Astrocyte of the spinal cord (primary cell): Measurements from ENCODE around the gene PCGF6.

Experiments
- DNase-seq: peaks from one replicate; pipeline ENCODE4 v3.0.0; 2011; ENCODE audit warnings: low read depth, low spot score
- H3K4me3 ChIP-seq: 2 replicates; pipeline ENCODE4 v1.5.1; 2011; ENCODE audit warnings: low read depth, mild to moderate bottlenecking, low read length, moderate library complexity
- in situ Hi-C: cut with HindIII; loops from 2 replicates; pipeline ENCODE4 v1.10.0; 2017; ENCODE audit warnings: low sequenced_read_pairs
- TF ChIP-seq, protein P1 (sequence below): IDR thresholded peaks from 2 replicates; pipeline ENCODE4 v1.5.1; 2012; ENCODE audit warnings: low read depth, mild to moderate bottlenecking, low read length, inconsistent platforms

PCGF6 gene

DNA sequence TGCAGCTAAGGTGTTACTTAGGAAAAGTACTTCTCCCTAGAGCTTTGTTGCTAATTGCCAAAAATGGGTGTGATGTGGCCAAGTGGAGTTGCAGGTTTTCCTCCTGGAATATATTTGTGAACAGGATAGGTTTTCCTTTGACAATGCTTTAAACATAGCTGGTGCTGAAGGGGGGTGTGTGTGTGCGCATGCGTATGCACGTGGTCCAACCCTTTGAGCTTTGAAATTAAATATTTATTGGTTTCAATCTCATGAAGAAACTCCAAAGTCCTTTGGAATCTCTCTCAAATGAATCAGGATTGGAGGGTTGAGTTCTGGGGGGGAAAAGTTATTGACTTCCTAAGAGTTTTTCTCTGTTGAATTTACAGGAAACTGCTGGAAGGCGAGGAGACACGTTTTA lies 62.9 kb downstream of the PCGF6 start:
- TF ChIP-seq, protein P1, sequence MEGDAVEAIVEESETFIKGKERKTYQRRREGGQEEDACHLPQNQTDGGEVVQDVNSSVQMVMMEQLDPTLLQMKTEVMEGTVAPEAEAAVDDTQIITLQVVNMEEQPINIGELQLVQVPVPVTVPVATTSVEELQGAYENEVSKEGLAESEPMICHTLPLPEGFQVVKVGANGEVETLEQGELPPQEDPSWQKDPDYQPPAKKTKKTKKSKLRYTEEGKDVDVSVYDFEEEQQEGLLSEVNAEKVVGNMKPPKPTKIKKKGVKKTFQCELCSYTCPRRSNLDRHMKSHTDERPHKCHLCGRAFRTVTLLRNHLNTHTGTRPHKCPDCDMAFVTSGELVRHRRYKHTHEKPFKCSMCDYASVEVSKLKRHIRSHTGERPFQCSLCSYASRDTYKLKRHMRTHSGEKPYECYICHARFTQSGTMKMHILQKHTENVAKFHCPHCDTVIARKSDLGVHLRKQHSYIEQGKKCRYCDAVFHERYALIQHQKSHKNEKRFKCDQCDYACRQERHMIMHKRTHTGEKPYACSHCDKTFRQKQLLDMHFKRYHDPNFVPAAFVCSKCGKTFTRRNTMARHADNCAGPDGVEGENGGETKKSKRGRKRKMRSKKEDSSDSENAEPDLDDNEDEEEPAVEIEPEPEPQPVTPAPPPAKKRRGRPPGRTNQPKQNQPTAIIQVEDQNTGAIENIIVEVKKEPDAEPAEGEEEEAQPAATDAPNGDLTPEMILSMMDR = no peak
- DNase-seq = no peak
- no peak overlapping the region for H3K4me3 ChIP-seq
- in situ Hi-C loops = no loop called here

DNA sequence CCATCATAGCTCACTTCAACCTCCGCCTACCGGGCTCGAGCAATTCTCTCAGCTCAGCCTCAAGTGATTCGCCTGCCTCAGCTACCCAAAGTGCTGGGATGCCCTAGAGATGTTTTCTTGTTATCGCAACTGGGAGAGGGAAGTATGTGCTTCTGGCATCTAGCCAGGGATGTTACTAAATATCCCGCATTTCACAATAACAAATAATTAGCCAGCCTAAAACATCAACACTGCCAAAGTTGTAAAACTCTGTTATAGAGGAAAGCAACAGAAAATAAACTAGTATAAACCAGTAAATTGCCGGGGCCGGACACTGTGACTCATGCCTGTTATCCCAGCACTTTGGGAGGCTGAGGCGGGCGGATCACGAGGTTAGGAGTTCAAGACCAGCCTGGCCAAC lies 66.8 kb downstream of the PCGF6 start:
- in situ Hi-C loops = no loop called here

DNA sequence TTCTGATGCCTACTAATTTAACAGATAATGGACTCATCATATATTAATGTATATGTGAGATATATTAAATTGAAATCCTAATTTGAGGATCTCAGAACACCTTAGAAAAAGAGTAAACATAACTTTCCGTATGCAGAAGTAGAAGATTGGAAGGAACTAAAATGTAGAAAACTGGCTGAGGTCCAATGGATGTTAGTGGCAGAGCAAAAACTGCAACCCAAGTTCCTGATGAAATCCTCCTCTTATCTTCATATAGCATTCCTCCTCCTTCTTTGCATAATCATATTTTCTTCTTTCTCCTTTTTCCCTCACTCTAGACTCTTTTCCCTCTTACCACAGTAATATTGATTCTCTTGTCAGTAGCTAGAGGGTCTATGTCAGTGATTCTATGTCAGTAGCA lies 68.0 kb downstream of the PCGF6 start:
- in situ Hi-C loops = no loop called here
- no peak for DNase-seq
- TF ChIP-seq, protein P1 = no peak
- H3K4me3 ChIP-seq = no peak overlapping the region

More for the DNA sequence above, 66.8 kb downstream of the PCGF6 start:
- no peak overlapping the region for H3K4me3 ChIP-seq
- TF ChIP-seq, protein P1 = no peak
- no peak for DNase-seq

DNA sequence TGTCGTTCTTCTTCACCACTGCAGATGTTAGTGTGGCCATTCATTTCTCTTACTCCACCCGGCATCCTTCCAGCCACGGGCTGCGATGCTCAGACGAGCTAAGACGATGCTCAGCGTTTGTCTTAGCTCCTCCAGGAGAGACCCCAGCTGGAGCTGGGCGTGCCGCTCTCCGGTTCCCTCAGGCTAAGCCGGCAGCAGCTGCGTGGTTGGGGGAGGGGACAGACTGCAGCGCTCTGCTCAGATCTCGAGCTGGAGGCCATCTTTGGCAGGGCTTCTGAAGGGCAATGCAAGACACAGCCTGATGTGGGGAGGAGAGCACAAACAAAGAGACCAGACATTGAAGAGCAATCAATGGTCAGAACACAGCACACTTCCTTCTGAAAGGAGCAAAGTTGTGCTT lies 69.2 kb downstream of the PCGF6 start:
- no peak overlapping the region for H3K4me3 ChIP-seq
- no peak for DNase-seq
- TF ChIP-seq, protein P1 = no peak
- in situ Hi-C loops = no loop called here

DNA sequence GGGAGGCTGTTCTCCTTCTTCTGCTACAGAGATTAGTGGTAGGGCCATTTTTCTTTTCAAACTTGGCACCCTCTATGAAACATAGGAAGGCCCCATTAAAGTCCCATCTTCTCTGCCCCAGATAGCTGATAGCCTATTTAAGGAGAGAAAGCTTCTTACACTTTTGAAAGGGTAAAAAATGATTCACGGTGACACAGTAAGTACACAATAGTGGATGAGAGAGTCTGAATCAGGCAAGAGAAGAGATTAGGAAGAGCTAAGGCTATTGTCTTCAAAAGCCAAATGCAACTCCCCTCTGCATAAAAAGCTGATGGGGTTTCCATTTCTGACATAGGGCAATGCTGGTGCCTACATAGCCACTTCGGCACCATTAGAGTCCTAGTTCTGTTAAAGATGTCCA lies 70.4 kb downstream of the PCGF6 start:
- in situ Hi-C loops = no loop called here
- no peak overlapping the region for H3K4me3 ChIP-seq
- no peak for DNase-seq
- TF ChIP-seq, protein P1 = no peak

DNA sequence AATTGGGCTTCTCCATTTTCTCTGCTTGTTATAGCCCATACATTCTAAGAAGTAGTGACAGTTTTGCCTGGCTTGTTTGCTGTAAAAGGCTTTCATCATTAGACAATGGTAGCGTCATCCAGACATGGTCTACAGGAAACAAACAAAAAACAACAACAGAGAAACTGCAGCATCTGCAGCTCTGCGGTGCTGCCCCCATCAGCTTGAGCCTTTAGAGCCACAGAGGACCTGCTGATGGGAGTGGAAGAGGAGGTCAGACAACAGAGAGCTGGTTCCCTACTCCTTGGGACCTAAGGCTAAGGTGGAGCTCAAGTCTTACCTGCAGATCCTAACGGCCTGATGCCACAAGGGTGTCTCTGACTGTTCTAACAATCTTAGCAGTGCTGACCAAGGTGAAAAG lies 70.9 kb downstream of the PCGF6 start:
- TF ChIP-seq, protein P1 = no peak
- DNase-seq = no peak
- in situ Hi-C loops = no loop called here
- H3K4me3 ChIP-seq = no peak overlapping the region

DNA sequence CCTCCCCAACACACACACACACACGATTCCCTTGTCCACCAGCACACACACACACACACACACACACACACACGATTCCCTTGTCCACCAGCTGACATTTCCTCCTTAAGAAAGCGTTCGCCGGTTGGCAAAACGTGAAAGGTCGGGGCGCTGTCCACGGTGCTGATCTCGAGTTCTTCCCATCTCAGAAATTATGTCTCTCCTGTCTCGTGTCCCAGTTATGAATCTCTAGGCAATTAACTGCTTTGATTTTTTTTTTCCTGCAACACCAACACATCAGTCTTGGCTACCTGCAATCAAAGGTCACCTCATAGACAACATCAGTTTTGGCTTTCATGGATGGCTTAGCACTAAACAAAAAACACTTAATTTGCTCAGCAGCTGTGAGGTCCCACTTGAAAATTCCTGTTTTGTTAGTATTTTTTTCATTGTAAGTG lies 72.1 kb downstream of the PCGF6 start:
- TF ChIP-seq, protein P1 = no peak
- DNase-seq = peak; percentile 55
- in situ Hi-C loops = no loop called here
- no peak overlapping the region for H3K4me3 ChIP-seq
